Esophagus muscularis mucosa (tissue), 4 donors: Measurements from ENCODE around the gene APOF.
"Not testable (repeated sequence)": the region's sequence is repeated elsewhere in the genome, so short reads cannot be mapped to it uniquely, and the experiment has no call there.

Experiments used
- CTCF ChIP-seq, 3 experiments: fragments of 200-600 bp in 2 of 3; fragments of 450-650 bp in 1 of 3; sonication (generic) in 2 of 3; IDR thresholded peaks; one replicate each; pipeline ENCODE4 v1.5.1; 2017 to 2019; ENCODE audit warnings: antibody characterized with exemption in 3 of 3, mild to moderate bottlenecking in 2 of 3, moderate library complexity in 1 of 3
- EP300 ChIP-seq: sonication (generic); formaldehyde crosslinking; IDR thresholded peaks from one replicate; pipeline ENCODE4 v1.6.1; 2017; ENCODE audit warnings: antibody characterized with exemption
- POLR2A ChIP-seq: fragments of 450-650 bp; IDR thresholded peaks from one replicate; pipeline ENCODE4 v1.6.1; 2017; ENCODE audit warnings: antibody characterized with exemption, moderate library complexity, mild to moderate bottlenecking, low read depth
- POLR2AphosphoS5 ChIP-seq, 2 donors: sonication (generic); formaldehyde crosslinking; IDR thresholded peaks; one replicate each; pipeline ENCODE4 v1.6.1; 2017; ENCODE audit warnings: antibody characterized with exemption in 2 of 2

GRCh38 chr12:56342290-56342689 is 20.4 kb downstream of the APOF start:
- TF ChIP-seq CTCF (IDR thresholded peaks at IDR 0.05); EP300; POLR2A; POLR2AphosphoS5 (IDR thresholded peaks at IDR 0.05): not testable (repeated sequence)
